Natural killer cell (primary cell): ENCODE data around the gene LYSET. TPM values are rescaled to one million over a fixed set of nuclear protein-coding genes. Genes with fewer than 3 reads are reported as not detected.
"Not testable (repeated sequence)": the region's sequence is repeated elsewhere in the genome, so short reads cannot be mapped to it uniquely, and the experiment has no call there.

ENCODE experiments used
- ATAC-seq, 3 donors: fragments of 150-1000 bp in 2 of 3; fragments of 200-7000 bp in 1 of 3; cut with Tn5 transposase; 1 replicate in 1 of 3; 2 replicates in 2 of 3; pipeline ENCODE4 v1.10.0; 2021; ENCODE audit warnings: mild to moderate bottlenecking in 2 of 3, moderate library complexity in 2 of 3
- DNase-seq, 2 donors: peaks; one replicate each; pipeline versions ENCODE4 v3.0.0 to v3.0.0-alpha.2; 2013 to 2021; ENCODE audit warnings: mixed read lengths in 1 of 2
- H3K27ac ChIP-seq: one replicate; pipeline ENCODE4 v1.5.1; 2013; ENCODE audit warnings: mild to moderate bottlenecking, low read length
- H3K27me3 ChIP-seq: one replicate; pipeline ENCODE4 v1.6.1; 2013; ENCODE audit warnings: low read length; ENCODE audit not compliant: control insufficient read depth, insufficient read depth
- H3K36me3 ChIP-seq: one replicate; pipeline ENCODE4 v1.6.1; 2013; ENCODE audit warnings: low read length; ENCODE audit not compliant: control insufficient read depth, insufficient read depth
- H3K4me1 ChIP-seq: one replicate; pipeline ENCODE4 v1.6.1; 2013; ENCODE audit warnings: low read length; ENCODE audit not compliant: control insufficient read depth, insufficient read depth
- H3K4me3 ChIP-seq: one replicate; pipeline ENCODE4 v1.5.1; 2013; ENCODE audit warnings: low read length
- H3K9me3 ChIP-seq: one replicate; pipeline ENCODE4 v1.6.1; 2013; ENCODE audit warnings: low read length; ENCODE audit not compliant: control insufficient read depth, insufficient read depth
- H3K27ac Mint-ChIP-seq, 2 donors: one replicate each; pipeline ENCODE4 v1.8.0; 2022; ENCODE audit warnings: mild to moderate bottlenecking in 2 of 2, mixed read lengths in 2 of 2, moderate library complexity in 1 of 2
- H3K27me3 Mint-ChIP-seq, 2 donors: one replicate each; pipeline ENCODE4 v1.8.0; 2022; ENCODE audit warnings: low read depth in 2 of 2, mixed read lengths in 2 of 2
- H3K36me3 Mint-ChIP-seq: one replicate; pipeline ENCODE4 v1.8.0; 2022; ENCODE audit warnings: mixed read lengths
- H3K4me1 Mint-ChIP-seq, 2 donors: one replicate each; pipeline ENCODE4 v1.8.0; 2022; ENCODE audit warnings: mixed read lengths in 2 of 2
- H3K4me3 Mint-ChIP-seq: one replicate; pipeline ENCODE4 v1.8.0; 2022; ENCODE audit warnings: mild to moderate bottlenecking, moderate library complexity, mixed read lengths
- H3K9me3 Mint-ChIP-seq, 2 donors: one replicate each; pipeline ENCODE4 v1.8.0; 2022; ENCODE audit warnings: mixed read lengths in 2 of 2
- WGBS: methylation state at CpG from one replicate; pipeline ENCODE4 v1.1.7; 2013; ENCODE audit warnings: missing lambda C conversion rate; ENCODE audit not compliant: insufficient coverage; 5-methylcytosine and 5-hydroxymethylcytosine counted together
- intact Hi-C: fragments of 100-400 bp; cut with micrococcal nuclease; formaldehyde crosslinking; loops from one replicate; pipeline ENCODE4 v1.14.2; 2022
- total RNA-seq, 4 donors: library from RNA; stranded (reverse); fragments of 120-200 nt in 1 of 4; gene quantifications; one replicate each; pipeline versions ENCODE4 v1.2.3 to v1.2.4, GENCODE V29; 2013 to 2022
- TF ChIP-seq, protein P1 (sequence below): fragments of 200-600 bp; IDR thresholded peaks from one replicate; pipeline ENCODE4 v1.8.0; 2022; ENCODE audit warnings: antibody characterized with exemption

Gene LYSET
- total RNA-seq = 10 to 100 TPM in 1 of 3 donors, 1 to 10 TPM in 2; 6.1 to 13.1 (median 9.0) TPM
- 16.1 TPM for total RNA-seq (2013)

GRCh38 chr14:93184391-93185348 is at the start of gene LYSET, which contains the start of gene MOAP1:
LYSET (plus strand) TSS chr14:93185317; CDS start chr14:93185406, 89 bp downstream.
MOAP1 (minus strand) TSS chr14:93184897; CDS start chr14:93184242, 655 bp downstream.
- H3K27ac Mint-ChIP-seq = peak within 1 kb of the TSS; percentile 91 to 94
- H3K27ac ChIP-seq = peak within 1 kb of the TSS; percentile 100
- H3K9me3 ChIP-seq = no peaks in the 10 kb centered on the region
- H3K36me3 ChIP-seq = peaks cover 13% of the 10 kb centered on the region
- no peaks in the 10 kb centered on the region for H3K27me3 ChIP-seq
- WGBS = under 1% methylated on average over 124 of the region's 124 CpGs
- peak within 1 kb of the TSS; percentile 97 for H3K4me3 ChIP-seq
- peaks cover 23% of the 10 kb centered on the region for H3K4me1 ChIP-seq
- TF ChIP-seq, protein P1, sequence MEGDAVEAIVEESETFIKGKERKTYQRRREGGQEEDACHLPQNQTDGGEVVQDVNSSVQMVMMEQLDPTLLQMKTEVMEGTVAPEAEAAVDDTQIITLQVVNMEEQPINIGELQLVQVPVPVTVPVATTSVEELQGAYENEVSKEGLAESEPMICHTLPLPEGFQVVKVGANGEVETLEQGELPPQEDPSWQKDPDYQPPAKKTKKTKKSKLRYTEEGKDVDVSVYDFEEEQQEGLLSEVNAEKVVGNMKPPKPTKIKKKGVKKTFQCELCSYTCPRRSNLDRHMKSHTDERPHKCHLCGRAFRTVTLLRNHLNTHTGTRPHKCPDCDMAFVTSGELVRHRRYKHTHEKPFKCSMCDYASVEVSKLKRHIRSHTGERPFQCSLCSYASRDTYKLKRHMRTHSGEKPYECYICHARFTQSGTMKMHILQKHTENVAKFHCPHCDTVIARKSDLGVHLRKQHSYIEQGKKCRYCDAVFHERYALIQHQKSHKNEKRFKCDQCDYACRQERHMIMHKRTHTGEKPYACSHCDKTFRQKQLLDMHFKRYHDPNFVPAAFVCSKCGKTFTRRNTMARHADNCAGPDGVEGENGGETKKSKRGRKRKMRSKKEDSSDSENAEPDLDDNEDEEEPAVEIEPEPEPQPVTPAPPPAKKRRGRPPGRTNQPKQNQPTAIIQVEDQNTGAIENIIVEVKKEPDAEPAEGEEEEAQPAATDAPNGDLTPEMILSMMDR = peak; percentile 23
- H3K36me3 Mint-ChIP-seq = no peaks in the 10 kb centered on the region
- H3K4me3 Mint-ChIP-seq = peak within 1 kb of the TSS; percentile 94
- H3K9me3 Mint-ChIP-seq = no peaks in the 10 kb centered on the region
- DNase-seq = peak; percentile 87 to 96
- peaks cover 28 to 33% of the 10 kb centered on the region in 2 donors for H3K4me1 Mint-ChIP-seq
- ATAC-seq = peak; percentile 80 to 92 (median 89)
- H3K27me3 Mint-ChIP-seq = no peaks in the 10 kb centered on the region
- intact Hi-C loops = loop anchor here (1.0 to 10.0 kb wide), 3 partner anchors 23 to 149 kb away; partner anchors contain the start of genes BTBD7, GON7, ITPK1 and UBR7

- Mint-ChIP-seq H3K4me1 (peaks cover 9 to 10% of the 10 kb centered on the region in 2 donors), H3K27ac (no peak overlapping the region), H3K27me3 (no peaks in the 10 kb centered on the region), H3K9me3 (no peaks in the 10 kb centered on the region), H3K36me3 (no peaks in the 10 kb centered on the region), H3K4me3 (no peak overlapping the region)
- 99% methylated on average over 5 of the region's 5 CpGs for WGBS
- no peaks in the 10 kb centered on the region for H3K9me3 ChIP-seq
- H3K4me3 ChIP-seq = no peak overlapping the region
- no peaks in the 10 kb centered on the region for H3K4me1 ChIP-seq
- TF ChIP-seq, protein P1 = no peak
- DNase-seq (no peak), ATAC-seq (no peak)
- no peak overlapping the region for H3K27ac ChIP-seq
- intact Hi-C loops = loop anchor here (5.0 kb wide), 1 partner anchor 33 kb away; no protein-coding TSS in a partner anchor
- no peaks in the 10 kb centered on the region for H3K36me3 ChIP-seq
- H3K27me3 ChIP-seq = no peaks in the 10 kb centered on the region
These were observed 49.7 kb upstream of the LYSET start for GRCh38 chr14:93135399-93135798.

DNA sequence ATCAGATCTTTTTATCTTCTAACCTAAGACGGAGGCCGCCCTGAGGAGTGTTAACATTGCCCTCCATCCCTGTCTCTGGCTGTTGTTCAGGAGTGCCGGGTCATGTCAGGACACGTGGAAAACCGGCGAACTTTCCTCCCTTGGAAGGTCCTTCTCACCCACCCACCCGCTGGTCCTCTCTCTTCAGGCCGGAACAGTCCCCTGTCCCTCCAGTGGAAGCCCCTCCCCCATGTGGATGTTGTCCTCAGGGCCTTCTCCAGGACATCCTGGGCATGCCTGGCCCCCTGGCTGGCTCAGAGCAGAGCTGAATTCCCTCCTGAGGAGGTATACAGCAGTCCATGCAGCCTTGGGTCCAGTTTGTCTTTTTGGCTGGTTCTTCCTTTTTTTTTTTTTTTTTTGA is 49.1 kb upstream of the LYSET start:
- no peak for DNase-seq
- no peaks in the 10 kb centered on the region for H3K4me1 ChIP-seq
- intact Hi-C loops = loop anchor here (5.0 kb wide), 1 partner anchor 34 kb away; no protein-coding TSS in a partner anchor
- H3K27me3 Mint-ChIP-seq = no peaks in the 10 kb centered on the region
- no peak overlapping the region for H3K27ac Mint-ChIP-seq
- no peaks in the 10 kb centered on the region for H3K27me3 ChIP-seq
- H3K4me1 Mint-ChIP-seq = peaks cover 9 to 10% of the 10 kb centered on the region in 2 donors
- no peak overlapping the region for H3K4me3 Mint-ChIP-seq
- no peaks in the 10 kb centered on the region for H3K9me3 ChIP-seq
- TF ChIP-seq, protein P1 = no peak
- no peaks in the 10 kb centered on the region for H3K36me3 Mint-ChIP-seq
- ATAC-seq = no peak
- H3K36me3 ChIP-seq = no peaks in the 10 kb centered on the region
- no peaks in the 10 kb centered on the region for H3K9me3 Mint-ChIP-seq
- no peak overlapping the region for H3K27ac ChIP-seq
- 93% methylated on average over 8 of the region's 8 CpGs for WGBS
- H3K4me3 ChIP-seq = no peak overlapping the region

- H3K36me3 ChIP-seq, H3K4me3 ChIP-seq, ATAC-seq, H3K27me3 Mint-ChIP-seq, H3K27ac Mint-ChIP-seq, H3K9me3 Mint-ChIP-seq, H3K27me3 ChIP-seq, H3K36me3 Mint-ChIP-seq, H3K9me3 ChIP-seq, DNase-seq, H3K4me3 Mint-ChIP-seq, H3K27ac ChIP-seq, H3K4me1 ChIP-seq: not testable (repeated sequence)
- intact Hi-C loops = loop anchor here (5.0 kb wide), 1 partner anchor 34 kb away; no protein-coding TSS in a partner anchor
- H3K4me1 Mint-ChIP-seq = peaks cover 9 to 10% of the 10 kb centered on the region in 2 donors
- 68% methylated on average over 13 of the region's 13 CpGs for WGBS
These were observed 48.6 kb upstream of the LYSET start for GRCh38 chr14:93136508-93136907.
